SK-N-SH (cell line): ENCODE results near the gene PLAC1. TPM values are rescaled to one million over a fixed set of nuclear protein-coding genes. Genes with fewer than 3 reads are reported as not detected.

Source experiments
- CTCF ChIA-PET: fragments of 300-600, 350-600 bp; formaldehyde crosslinking; extraction: SDS; loops from one replicate; lab custom pipeline; 2021; lab: Yijun Ruan, JAX
- POLR2A ChIA-PET: fragments of 350-600 bp; sonication (Branson Sonifier 250); formaldehyde crosslinking; extraction: SDS; loops from one replicate; lab custom pipeline; 2020; ENCODE audit warnings: antibody characterized with exemption, inconsistent platforms; lab: Yijun Ruan, JAX
- DNase-seq: peaks from one replicate; pipeline ENCODE4 v3.0.0; 2012
- H2AFZ ChIP-seq: fragments of 200-600 bp; sonication (generic); 2 replicates; pipeline ENCODE4 v1.8.1; 2016; ENCODE audit warnings: antibody characterized with exemption, mild to moderate bottlenecking, low read depth
- H3F3A ChIP-seq: fragments of 200-600 bp; sonication (generic); replicated peaks from 2 replicates; pipeline ENCODE3; 2016; ENCODE audit warnings: antibody characterized with exemption, mild to moderate bottlenecking; ENCODE audit not compliant: insufficient read depth
- H3K27ac ChIP-seq, 2 experiments: fragments of 200-500 bp in 1 of 2; fragments of 200-600 bp in 1 of 2; sonication (Bioruptor generic) in 1 of 2; sonication (generic), shearing (Covaris generic) in 1 of 2; 2 replicates each; pipeline versions ENCODE4 v1.5.1 to v1.6.1; 2014 to 2016; ENCODE audit warnings: low read depth in 2 of 2, inconsistent platforms in 1 of 2, low read length in 1 of 2, mild to moderate bottlenecking in 1 of 2, mixed read lengths in 1 of 2
- H3K27me3 ChIP-seq: fragments of 200-600 bp; sonication (generic), shearing (Covaris generic); 2 replicates; pipeline ENCODE4 v1.6.1; 2016; ENCODE audit warnings: mixed run types; ENCODE audit not compliant: insufficient read depth
- H3K36me3 ChIP-seq, 2 experiments: fragments of 200-500 bp in 1 of 2; fragments of 200-600 bp in 1 of 2; sonication (Bioruptor generic) in 1 of 2; sonication (generic) in 1 of 2; replicated peaks in 1 of 2; 2 replicates each; pipeline versions ENCODE3 to v1.5.1; 2014 to 2016; ENCODE audit warnings: low read length in 1 of 2, mild to moderate bottlenecking in 1 of 2; ENCODE audit not compliant: insufficient read depth in 2 of 2, control insufficient read depth in 1 of 2
- H3K4me1 ChIP-seq, 2 experiments: fragments of 200-500 bp in 1 of 2; fragments of 200-600 bp in 1 of 2; sonication (Bioruptor generic) in 1 of 2; sonication (generic), shearing (Covaris generic) in 1 of 2; 2 replicates each; pipeline versions ENCODE4 v1.5.1 to v1.6.1; 2014 to 2016; ENCODE audit warnings: low read depth in 1 of 2, low read length in 1 of 2, mixed run types in 1 of 2; ENCODE audit not compliant: insufficient read depth in 2 of 2, control insufficient read depth in 1 of 2
- H3K4me2 ChIP-seq: fragments of 200-600 bp; sonication (generic), shearing (Covaris generic); 2 replicates; pipeline ENCODE4 v1.6.1; 2017; ENCODE audit warnings: mixed run types
- H3K4me3 ChIP-seq, 2 experiments: fragments of 200-500 bp in 1 of 2; fragments of 200-600 bp in 1 of 2; sonication (Bioruptor generic) in 1 of 2; sonication (generic), shearing (Covaris generic) in 1 of 2; 2 replicates each; pipeline versions ENCODE4 v1.5.1 to v1.8.1; 2014 to 2016; ENCODE audit warnings: low read depth in 2 of 2, inconsistent platforms in 1 of 2, low read length in 1 of 2, mild to moderate bottlenecking in 1 of 2, mixed read lengths in 1 of 2, moderate library complexity in 1 of 2
- H3K79me2 ChIP-seq: fragments of 200-600 bp; sonication (generic); 2 replicates; pipeline ENCODE4 v1.8.1; 2017; ENCODE audit warnings: mild to moderate bottlenecking; ENCODE audit not compliant: insufficient read depth
- H3K9ac ChIP-seq: fragments of 200-600 bp; sonication (generic); 2 replicates; pipeline ENCODE4 v1.6.1; 2017; ENCODE audit warnings: mixed run types
- H3K9me2 ChIP-seq: fragments of 200-600 bp; sonication (generic); 2 replicates; pipeline ENCODE4 v1.6.1; 2017; ENCODE audit warnings: mixed run types
- H3K9me3 ChIP-seq: fragments of 200-600 bp; sonication (generic); 2 replicates; pipeline ENCODE4 v1.6.1; 2017; ENCODE audit warnings: mixed run types, mild to moderate bottlenecking, moderate library complexity
- H4K20me1 ChIP-seq: fragments of 200-600 bp; sonication (generic); 2 replicates; pipeline ENCODE4 v1.6.1; 2017; ENCODE audit warnings: mild to moderate bottlenecking, mixed run types; ENCODE audit not compliant: insufficient read depth
- EP300 ChIP-seq, 2 experiments: IDR thresholded peaks; 2 replicates each; pipeline versions ENCODE4 v1.4.0 to v1.6.1; 2012; ENCODE audit warnings: borderline replicate concordance in 1 of 2, low read depth in 1 of 2, low read length in 1 of 2
- FOXM1 ChIP-seq: IDR thresholded peaks from 2 replicates; pipeline ENCODE4 v1.4.0; 2012; ENCODE audit warnings: low read depth, mild to moderate bottlenecking
- GATA2 ChIP-seq: sonication (generic); formaldehyde crosslinking; IDR thresholded peaks from 2 replicates; pipeline ENCODE4 v1.5.0; 2020; ENCODE audit warnings: mild to moderate bottlenecking, missing genetic modification reagents
- MEF2A ChIP-seq: IDR thresholded peaks from 2 replicates; pipeline ENCODE4 v1.4.0; 2012; ENCODE audit warnings: low read depth, borderline replicate concordance
- RFX5 ChIP-seq: IDR thresholded peaks from 2 replicates; pipeline ENCODE4 v1.6.1; 2012; ENCODE audit warnings: mild to moderate bottlenecking, improper control_type of control experiment, low read length
- RXRA ChIP-seq: IDR thresholded peaks from 2 replicates; pipeline ENCODE4 v1.4.0; 2012; ENCODE audit warnings: low read depth, mild to moderate bottlenecking, borderline replicate concordance
- SMC3 ChIP-seq: IDR thresholded peaks from 2 replicates; pipeline ENCODE4 v1.6.1; 2012; ENCODE audit warnings: low read depth, low read length, improper control_type of control experiment
- TAF1 ChIP-seq: IDR thresholded peaks from 2 replicates; pipeline ENCODE4 v1.6.1; 2012; ENCODE audit warnings: low read depth, mild to moderate bottlenecking, low read length, moderate library complexity, borderline replicate concordance
- TCF12 ChIP-seq: IDR thresholded peaks from 2 replicates; pipeline ENCODE4 v1.4.0; 2012
- WGBS: methylation state at CpG from one replicate; pipeline ENCODE4 v1.1.6; 2017; ENCODE audit warnings: low lambda C conversion rate; 5-methylcytosine and 5-hydroxymethylcytosine counted together
- polyA plus RNA-seq, 3 experiments: library from polyadenylated mRNA; depleted of rRNA; stranded (reverse); fragments of >200 nt; gene quantifications; 2 replicates each; pipeline ENCODE4 v1.2.3, GENCODE V29; 2012
- TF ChIP-seq, protein P1 (sequence below): fragments of 150-350 bp; IDR thresholded peaks from 2 replicates; pipeline ENCODE4 v1.6.1; 2017; ENCODE audit warnings: antibody characterized with exemption, low read length, low read depth, borderline replicate concordance
- TF ChIP-seq, protein P2 (sequence below): IDR thresholded peaks from 2 replicates; pipeline ENCODE4 v1.6.1; 2012; ENCODE audit warnings: mild to moderate bottlenecking, low read depth, low read length, moderate library complexity
- TF ChIP-seq, protein P3 (sequence below): fragments of 200-600 bp; sonication (generic); IDR thresholded peaks from 2 replicates; pipeline ENCODE4 v1.6.1; 2017; ENCODE audit warnings: antibody characterized with exemption, mild to moderate bottlenecking, moderate library complexity
- TF ChIP-seq, protein P4 (sequence below): IDR thresholded peaks from 2 replicates; pipeline ENCODE4 v1.4.0; 2012; ENCODE audit warnings: low read depth, borderline replicate concordance
- TF ChIP-seq, protein P5 (sequence below): fragments of 150-350 bp; IDR thresholded peaks from 2 replicates; pipeline ENCODE4 v1.6.1; 2016; ENCODE audit warnings: mild to moderate bottlenecking, low read depth, low read length

PLAC1 gene
- polyA plus RNA-seq, 1 of the 3 experiments (the other 2 are of a cell fraction) = 50.9 TPM

DNA sequence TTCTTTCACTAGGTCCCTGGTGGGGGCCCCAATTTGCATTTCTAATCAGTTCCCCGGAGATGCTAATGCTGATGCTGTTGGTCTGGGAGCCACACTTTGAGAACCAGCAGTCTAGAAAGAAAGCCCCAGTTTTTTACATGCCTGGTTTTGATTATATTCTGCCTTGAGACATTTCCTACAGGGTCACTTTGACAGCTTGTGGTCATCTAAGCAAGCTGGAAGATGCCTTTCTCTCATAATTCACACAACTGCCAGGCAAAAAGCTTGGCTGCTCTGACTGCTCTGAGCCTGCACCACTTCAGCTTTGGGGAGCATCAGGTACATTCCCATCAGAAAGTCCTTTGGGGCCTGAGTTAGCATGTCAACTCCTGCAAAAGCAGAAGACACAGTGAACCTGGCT lies 5.9 kb upstream of the PLAC1 start (continued):
- TF ChIP-seq GATA2 (CRISPR knock-in tag) (no peak), EP300 (IDR thresholded peaks at IDR 0.05; ENCODE audit: borderline replicate concordance in 1 of 2, low read depth in 1 of 2, low read length in 1 of 2) (peak in 1 of 2 experiments; percentile 52; a peak in 1 of 4 replicates), TCF12 (peak; percentile 83)

DNA sequence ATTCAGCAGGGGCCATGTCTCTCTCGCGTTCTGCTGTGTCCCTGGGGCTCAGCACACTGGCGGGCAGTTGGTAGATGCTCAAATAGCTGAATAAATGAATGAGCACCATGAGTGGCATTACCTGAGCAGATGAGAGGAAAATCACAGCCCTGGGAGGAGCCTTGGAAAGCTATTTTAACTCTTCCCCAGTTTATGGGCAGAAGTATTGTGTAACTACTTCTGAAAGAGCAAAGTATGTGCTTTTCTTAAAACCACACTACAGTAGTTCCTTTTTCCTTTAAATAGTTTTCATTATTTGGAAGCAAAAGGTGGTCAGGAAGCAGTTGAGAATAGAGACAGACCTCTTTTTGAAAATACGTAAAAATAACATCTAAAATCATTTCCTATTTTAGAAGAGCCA lies 3.0 kb upstream of the PLAC1 start:
- no peaks in the 10 kb centered on the region for H3K27me3 ChIP-seq
- no peak for TF ChIP-seq TAF1
- TF ChIP-seq RFX5 = no peak
- TF ChIP-seq, protein P1, sequence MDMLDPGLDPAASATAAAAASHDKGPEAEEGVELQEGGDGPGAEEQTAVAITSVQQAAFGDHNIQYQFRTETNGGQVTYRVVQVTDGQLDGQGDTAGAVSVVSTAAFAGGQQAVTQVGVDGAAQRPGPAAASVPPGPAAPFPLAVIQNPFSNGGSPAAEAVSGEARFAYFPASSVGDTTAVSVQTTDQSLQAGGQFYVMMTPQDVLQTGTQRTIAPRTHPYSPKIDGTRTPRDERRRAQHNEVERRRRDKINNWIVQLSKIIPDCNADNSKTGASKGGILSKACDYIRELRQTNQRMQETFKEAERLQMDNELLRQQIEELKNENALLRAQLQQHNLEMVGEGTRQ = no peak
- TF ChIP-seq RXRA = no peak
- TF ChIP-seq, protein P2, sequence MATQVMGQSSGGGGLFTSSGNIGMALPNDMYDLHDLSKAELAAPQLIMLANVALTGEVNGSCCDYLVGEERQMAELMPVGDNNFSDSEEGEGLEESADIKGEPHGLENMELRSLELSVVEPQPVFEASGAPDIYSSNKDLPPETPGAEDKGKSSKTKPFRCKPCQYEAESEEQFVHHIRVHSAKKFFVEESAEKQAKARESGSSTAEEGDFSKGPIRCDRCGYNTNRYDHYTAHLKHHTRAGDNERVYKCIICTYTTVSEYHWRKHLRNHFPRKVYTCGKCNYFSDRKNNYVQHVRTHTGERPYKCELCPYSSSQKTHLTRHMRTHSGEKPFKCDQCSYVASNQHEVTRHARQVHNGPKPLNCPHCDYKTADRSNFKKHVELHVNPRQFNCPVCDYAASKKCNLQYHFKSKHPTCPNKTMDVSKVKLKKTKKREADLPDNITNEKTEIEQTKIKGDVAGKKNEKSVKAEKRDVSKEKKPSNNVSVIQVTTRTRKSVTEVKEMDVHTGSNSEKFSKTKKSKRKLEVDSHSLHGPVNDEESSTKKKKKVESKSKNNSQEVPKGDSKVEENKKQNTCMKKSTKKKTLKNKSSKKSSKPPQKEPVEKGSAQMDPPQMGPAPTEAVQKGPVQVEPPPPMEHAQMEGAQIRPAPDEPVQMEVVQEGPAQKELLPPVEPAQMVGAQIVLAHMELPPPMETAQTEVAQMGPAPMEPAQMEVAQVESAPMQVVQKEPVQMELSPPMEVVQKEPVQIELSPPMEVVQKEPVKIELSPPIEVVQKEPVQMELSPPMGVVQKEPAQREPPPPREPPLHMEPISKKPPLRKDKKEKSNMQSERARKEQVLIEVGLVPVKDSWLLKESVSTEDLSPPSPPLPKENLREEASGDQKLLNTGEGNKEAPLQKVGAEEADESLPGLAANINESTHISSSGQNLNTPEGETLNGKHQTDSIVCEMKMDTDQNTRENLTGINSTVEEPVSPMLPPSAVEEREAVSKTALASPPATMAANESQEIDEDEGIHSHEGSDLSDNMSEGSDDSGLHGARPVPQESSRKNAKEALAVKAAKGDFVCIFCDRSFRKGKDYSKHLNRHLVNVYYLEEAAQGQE = no peak
- no peak for TF ChIP-seq EP300 (IDR thresholded peaks at IDR 0.05; ENCODE audit: borderline replicate concordance in 1 of 2, low read depth in 1 of 2, low read length in 1 of 2)
- TF ChIP-seq SMC3 = no peak
- no peak for TF ChIP-seq FOXM1
- no peak for TF ChIP-seq MEF2A
- no peaks in the 10 kb centered on the region for H3K36me3 ChIP-seq
- H3K4me1 ChIP-seq = no peaks in the 10 kb centered on the region; a peak in 1 of 4 replicates
- WGBS = 90% methylated on average over 4 of the region's 4 CpGs
- no peak overlapping the region for H2AFZ ChIP-seq
- H3K79me2 ChIP-seq = no peaks in the 10 kb centered on the region
- H4K20me1 ChIP-seq = no peaks in the 10 kb centered on the region
- no peak overlapping the region for H3K9ac ChIP-seq
- H3K9me3 ChIP-seq = no peaks in the 10 kb centered on the region
- no peak overlapping the region for H3K27ac ChIP-seq
- H3K4me3 ChIP-seq = no peak overlapping the region
- no peaks in the 10 kb centered on the region for H3K9me2 ChIP-seq
- H3F3A ChIP-seq = no peaks in the 10 kb centered on the region
- H3K4me2 ChIP-seq = no peak overlapping the region
- ChIA-PET POLR2A (no interaction called here), CTCF (no interaction called here)
- no peak for DNase-seq

DNA sequence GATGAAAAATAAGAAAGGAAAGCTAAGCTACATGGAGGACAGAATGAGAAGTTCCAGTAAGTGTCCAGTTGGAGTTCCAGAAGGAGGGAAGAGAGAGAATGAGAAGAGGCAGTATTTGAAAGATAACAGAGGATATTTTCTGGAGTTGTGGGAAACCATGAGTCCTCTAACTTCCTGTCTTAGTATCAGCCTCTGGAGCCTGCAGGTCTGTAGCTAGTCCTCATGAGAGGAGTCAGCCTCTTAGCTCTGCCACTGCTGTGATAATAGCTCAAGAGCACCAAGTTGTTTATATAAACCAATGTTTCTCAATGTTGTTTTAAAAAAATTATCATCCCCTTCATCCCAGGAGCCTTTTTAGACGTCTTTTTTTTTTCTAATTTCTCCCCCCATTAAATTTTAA lies 2.4 kb upstream of the PLAC1 start:
- WGBS = 23% methylated on average over 1 of the region's 1 CpG
- no peak overlapping the region for H3K4me3 ChIP-seq
- no peak overlapping the region for H3K4me2 ChIP-seq
- no peak overlapping the region for H3K9ac ChIP-seq
- no peaks in the 10 kb centered on the region for H3K36me3 ChIP-seq
- no peaks in the 10 kb centered on the region for H3K27me3 ChIP-seq
- no peak overlapping the region; the same call in 1 of the 2 replicates for H2AFZ ChIP-seq
- no peaks in the 10 kb centered on the region for H3F3A ChIP-seq
- CTCF ChIA-PET = no interaction called here
- no peak overlapping the region for H3K27ac ChIP-seq
- DNase-seq = no peak
- no peaks in the 10 kb centered on the region for H3K79me2 ChIP-seq
- no peaks in the 10 kb centered on the region; a peak in 1 of 4 replicates for H3K4me1 ChIP-seq
- H3K9me2 ChIP-seq = no peaks in the 10 kb centered on the region
- H3K9me3 ChIP-seq = no peaks in the 10 kb centered on the region
- H4K20me1 ChIP-seq = no peaks in the 10 kb centered on the region
- POLR2A ChIA-PET = no interaction called here
- TF ChIP-seq, protein P3, sequence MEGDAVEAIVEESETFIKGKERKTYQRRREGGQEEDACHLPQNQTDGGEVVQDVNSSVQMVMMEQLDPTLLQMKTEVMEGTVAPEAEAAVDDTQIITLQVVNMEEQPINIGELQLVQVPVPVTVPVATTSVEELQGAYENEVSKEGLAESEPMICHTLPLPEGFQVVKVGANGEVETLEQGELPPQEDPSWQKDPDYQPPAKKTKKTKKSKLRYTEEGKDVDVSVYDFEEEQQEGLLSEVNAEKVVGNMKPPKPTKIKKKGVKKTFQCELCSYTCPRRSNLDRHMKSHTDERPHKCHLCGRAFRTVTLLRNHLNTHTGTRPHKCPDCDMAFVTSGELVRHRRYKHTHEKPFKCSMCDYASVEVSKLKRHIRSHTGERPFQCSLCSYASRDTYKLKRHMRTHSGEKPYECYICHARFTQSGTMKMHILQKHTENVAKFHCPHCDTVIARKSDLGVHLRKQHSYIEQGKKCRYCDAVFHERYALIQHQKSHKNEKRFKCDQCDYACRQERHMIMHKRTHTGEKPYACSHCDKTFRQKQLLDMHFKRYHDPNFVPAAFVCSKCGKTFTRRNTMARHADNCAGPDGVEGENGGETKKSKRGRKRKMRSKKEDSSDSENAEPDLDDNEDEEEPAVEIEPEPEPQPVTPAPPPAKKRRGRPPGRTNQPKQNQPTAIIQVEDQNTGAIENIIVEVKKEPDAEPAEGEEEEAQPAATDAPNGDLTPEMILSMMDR = no peak
- TF ChIP-seq, protein P4, sequence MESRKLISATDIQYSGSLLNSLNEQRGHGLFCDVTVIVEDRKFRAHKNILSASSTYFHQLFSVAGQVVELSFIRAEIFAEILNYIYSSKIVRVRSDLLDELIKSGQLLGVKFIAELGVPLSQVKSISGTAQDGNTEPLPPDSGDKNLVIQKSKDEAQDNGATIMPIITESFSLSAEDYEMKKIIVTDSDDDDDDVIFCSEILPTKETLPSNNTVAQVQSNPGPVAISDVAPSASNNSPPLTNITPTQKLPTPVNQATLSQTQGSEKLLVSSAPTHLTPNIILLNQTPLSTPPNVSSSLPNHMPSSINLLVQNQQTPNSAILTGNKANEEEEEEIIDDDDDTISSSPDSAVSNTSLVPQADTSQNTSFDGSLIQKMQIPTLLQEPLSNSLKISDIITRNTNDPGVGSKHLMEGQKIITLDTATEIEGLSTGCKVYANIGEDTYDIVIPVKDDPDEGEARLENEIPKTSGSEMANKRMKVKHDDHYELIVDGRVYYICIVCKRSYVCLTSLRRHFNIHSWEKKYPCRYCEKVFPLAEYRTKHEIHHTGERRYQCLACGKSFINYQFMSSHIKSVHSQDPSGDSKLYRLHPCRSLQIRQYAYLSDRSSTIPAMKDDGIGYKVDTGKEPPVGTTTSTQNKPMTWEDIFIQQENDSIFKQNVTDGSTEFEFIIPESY = no peak
- TF ChIP-seq RFX5 (no peak), SMC3 (no peak)
- TF ChIP-seq, protein P5, sequence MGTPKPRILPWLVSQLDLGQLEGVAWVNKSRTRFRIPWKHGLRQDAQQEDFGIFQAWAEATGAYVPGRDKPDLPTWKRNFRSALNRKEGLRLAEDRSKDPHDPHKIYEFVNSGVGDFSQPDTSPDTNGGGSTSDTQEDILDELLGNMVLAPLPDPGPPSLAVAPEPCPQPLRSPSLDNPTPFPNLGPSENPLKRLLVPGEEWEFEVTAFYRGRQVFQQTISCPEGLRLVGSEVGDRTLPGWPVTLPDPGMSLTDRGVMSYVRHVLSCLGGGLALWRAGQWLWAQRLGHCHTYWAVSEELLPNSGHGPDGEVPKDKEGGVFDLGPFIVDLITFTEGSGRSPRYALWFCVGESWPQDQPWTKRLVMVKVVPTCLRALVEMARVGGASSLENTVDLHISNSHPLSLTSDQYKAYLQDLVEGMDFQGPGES = no peak
